Activated CD4-positive, alpha-beta T cell treated with anti-CD3 and anti-CD28 coated beads, Interleukin-2, Interleukin-4, amounts not matched to agents 100 ng/mL and 50 ng/mL, durations not matched to agents 16 hours and 8 hours (primary cell): ENCODE measurements around the gene PDZD7.
"Not testable (repeated sequence)": the region's sequence is repeated elsewhere in the genome, so short reads cannot be mapped to it uniquely, and the experiment has no call there.

Experiments
- DNase-seq: peaks from one replicate; pipeline ENCODE4 v3.0.0-alpha.2; 2020; ENCODE audit warnings: low spot score

Gene PDZD7

GRCh38 chr10:100982916-100983830 is 47.8 kb downstream of the PDZD7 start:
- DNase-seq = no peak

GRCh38 chr10:100981178-100981772 is 49.7 kb downstream of the PDZD7 start:
- no peak for DNase-seq

GRCh38 chr10:100980711-100981110 is 50.2 kb downstream of the PDZD7 start:
- DNase-seq = no peak

- no peak for DNase-seq
These were observed 50.6 kb downstream of the PDZD7 start for GRCh38 chr10:100980311-100980710.

GRCh38 chr10:100979791-100980272 is 51.1 kb downstream of the PDZD7 start:
- no peak for DNase-seq

GRCh38 chr10:100978901-100979195 is 52.1 kb downstream of the PDZD7 start:
- no peak for DNase-seq

GRCh38 chr10:100978121-100978900 is 52.6 kb downstream of the PDZD7 start:
- no peak for DNase-seq

GRCh38 chr10:100977436-100977835 is 53.5 kb downstream of the PDZD7 start:
- DNase-seq = no peak

GRCh38 chr10:100976906-100977305 is 54.0 kb downstream of the PDZD7 start:
- no peak for DNase-seq

GRCh38 chr10:100975397-100975796 is 55.5 kb downstream of the PDZD7 start:
- not testable (repeated sequence) for DNase-seq

- no peak for DNase-seq
These were observed 57.9 kb downstream of the PDZD7 start for GRCh38 chr10:100972904-100973535.

- DNase-seq = no peak
These were observed 58.6 kb downstream of the PDZD7 start for GRCh38 chr10:100972115-100972903.

GRCh38 chr10:100970914-100971811 is 59.8 kb downstream of the PDZD7 start:
- no peak for DNase-seq

GRCh38 chr10:100970076-100970913 is 60.6 kb downstream of the PDZD7 start:
- DNase-seq = no peak

GRCh38 chr10:100969187-100970075 is 61.5 kb downstream of the PDZD7 start, which contains the start of gene SEMA4G:
Gene SEMA4G (plus strand): TSS chr10:100969504. CDS start chr10:100972913, 3,409 bp downstream.
- peak; percentile 28 for DNase-seq

- DNase-seq = no peak
These were observed 62.1 kb downstream of the PDZD7 start for GRCh38 chr10:100968863-100969186.

GRCh38 chr10:100968062-100968736 is 62.7 kb downstream of the PDZD7 start:
- no peak for DNase-seq

- DNase-seq = no peak
These were observed 63.6 kb downstream of the PDZD7 start for GRCh38 chr10:100967332-100967731.
